NCI-H526 (cell line): ENCODE data around the gene ANKRD55.
"Not testable (repeated sequence)": the region's sequence is repeated elsewhere in the genome, so short reads cannot be mapped to it uniquely, and the experiment has no call there.

Experiments used
- DNase-seq, 2 experiments: peaks; one replicate each; lab custom pipeline; 2025; lab: John Stamatoyannopoulos, UW

The ANKRD55 gene

DNA sequence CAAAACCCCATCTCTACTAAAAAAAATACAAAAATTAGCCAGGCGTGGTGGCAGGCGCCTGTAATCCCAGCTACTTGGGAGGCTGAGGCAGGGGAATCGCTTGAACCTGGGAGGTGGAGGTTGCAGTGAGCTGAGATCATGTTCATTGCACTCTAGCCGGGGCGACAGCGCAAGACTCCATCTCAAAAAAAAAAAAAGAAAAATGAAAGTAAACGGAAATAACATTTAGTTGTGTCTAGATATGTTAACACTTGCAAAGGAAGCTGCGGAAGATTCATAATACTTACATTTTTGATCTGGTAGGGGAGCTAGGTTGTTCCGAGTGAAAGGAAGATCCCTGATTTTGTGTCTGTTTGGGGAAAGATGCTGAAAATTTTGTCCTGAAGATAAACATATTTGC, 130.9 kb downstream of the ANKRD55 start:
- not testable (repeated sequence) for DNase-seq

DNA sequence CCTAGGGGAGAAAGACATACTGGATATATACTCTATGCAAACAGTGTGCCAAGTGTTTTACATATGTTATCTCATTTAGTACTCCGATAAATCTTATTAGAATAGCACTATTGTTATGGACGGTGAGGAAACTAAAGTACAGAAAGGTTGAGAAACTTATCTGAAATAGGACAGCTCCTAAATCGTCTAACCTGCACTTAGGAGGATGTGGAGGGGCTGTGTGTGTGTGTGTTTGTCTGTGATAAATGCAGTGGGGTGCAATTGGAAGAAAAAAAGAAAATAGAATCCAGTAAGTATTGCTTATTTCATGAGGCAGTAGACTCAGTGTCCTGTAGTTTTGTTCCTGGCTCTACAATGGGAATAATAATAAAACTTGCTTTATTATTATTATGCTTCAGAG, 131.9 kb downstream of the ANKRD55 start:
- no peak for DNase-seq

DNA sequence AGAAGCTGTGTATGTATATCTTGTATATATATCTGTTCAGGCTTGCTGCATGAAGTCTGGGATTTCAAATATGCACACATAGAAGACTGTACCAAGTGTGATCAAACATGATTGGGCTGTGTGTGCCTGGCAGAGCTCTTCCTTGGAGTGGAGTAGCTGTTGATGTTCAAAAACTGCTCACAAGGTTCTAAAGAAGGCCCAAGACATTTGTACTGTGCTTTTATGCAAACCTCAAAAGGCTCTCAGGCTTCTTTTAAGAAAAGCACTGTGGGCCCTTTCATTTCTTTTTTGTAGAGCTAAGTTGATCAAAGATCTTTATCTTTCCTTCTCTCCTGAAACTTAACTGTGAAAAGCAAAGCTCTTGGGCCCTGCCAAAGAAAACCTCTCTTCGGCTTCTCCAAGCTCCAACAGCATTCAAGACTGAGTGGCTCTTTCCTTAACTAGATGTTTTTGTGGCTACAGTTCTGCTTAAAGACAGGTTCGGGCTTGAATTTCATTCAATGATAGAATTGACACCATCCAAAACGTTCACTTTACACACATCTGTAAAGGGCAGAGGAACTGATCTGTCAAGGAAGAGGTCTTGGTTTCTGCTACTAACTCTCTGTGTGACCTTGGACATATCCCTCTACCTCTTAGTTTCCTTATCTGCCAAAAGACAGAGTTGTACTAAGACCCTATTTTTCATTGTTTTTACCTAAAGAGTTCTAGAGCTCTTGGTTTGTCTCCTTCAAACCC, 132.5 kb downstream of the ANKRD55 start:
- no peak for DNase-seq

DNA sequence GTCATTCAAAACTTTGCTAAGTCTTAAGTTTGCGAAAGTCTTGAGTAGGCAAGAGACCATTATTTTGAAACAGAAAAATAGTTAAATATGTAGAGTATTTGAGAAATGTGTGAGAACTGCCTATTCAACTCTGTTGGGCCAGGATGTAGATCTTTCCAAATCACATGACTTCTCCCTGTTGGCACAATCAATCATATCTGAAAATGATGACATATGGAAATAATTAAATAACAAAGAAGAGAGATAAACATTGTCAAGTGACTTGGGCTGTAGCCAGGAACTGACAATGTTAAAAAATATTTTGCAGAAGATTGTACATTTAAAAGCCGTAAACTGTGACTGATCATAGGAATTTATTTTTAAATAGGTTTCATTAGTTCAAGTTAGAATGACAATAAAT, 133.8 kb downstream of the ANKRD55 start:
- DNase-seq, result no peak

DNA sequence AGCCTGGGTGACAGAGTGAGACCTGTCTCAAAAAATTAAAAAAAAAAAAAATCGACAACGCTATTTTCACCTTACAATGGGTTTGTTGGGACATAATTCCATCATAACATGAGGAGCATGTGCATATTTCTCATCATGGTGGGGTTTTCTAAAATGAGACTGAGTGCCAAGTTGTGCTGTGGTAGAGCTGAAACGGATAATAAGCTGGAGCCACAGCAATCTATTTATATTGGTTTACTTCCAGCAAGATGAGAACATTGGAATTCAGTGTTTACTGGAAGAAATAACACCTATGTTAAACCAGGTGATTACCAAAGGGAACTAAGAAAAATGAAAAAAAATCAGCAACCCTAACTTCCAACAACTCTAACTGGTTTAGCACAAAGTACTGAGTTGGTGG, 136.1 kb downstream of the ANKRD55 start:
- no peak for DNase-seq

DNA sequence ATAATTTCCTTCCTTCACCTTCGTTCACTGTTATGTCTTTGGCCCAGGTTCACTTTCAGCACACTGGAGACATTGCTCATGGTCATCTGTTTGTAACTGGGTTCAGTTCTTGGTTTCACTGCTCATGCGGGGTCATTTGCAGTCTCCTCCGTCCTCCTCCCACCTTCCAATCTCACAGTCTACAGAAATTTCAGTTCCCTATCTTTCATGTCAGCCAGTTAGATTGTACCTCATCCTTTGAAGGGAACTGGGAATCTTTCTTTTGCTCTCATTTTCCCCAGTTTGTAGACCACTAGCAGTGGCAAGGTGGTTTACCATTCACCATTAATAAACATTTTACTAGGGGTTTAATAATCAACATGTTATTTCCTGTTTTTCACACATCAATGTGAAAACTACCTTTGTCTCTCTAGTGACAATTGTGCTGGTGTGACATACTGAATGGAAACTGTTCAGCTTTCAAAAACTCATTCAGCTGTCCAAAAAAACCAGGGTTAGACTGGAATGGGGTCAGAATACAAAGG, 137.5 kb downstream of the ANKRD55 start:
- DNase-seq, result no peak

DNA sequence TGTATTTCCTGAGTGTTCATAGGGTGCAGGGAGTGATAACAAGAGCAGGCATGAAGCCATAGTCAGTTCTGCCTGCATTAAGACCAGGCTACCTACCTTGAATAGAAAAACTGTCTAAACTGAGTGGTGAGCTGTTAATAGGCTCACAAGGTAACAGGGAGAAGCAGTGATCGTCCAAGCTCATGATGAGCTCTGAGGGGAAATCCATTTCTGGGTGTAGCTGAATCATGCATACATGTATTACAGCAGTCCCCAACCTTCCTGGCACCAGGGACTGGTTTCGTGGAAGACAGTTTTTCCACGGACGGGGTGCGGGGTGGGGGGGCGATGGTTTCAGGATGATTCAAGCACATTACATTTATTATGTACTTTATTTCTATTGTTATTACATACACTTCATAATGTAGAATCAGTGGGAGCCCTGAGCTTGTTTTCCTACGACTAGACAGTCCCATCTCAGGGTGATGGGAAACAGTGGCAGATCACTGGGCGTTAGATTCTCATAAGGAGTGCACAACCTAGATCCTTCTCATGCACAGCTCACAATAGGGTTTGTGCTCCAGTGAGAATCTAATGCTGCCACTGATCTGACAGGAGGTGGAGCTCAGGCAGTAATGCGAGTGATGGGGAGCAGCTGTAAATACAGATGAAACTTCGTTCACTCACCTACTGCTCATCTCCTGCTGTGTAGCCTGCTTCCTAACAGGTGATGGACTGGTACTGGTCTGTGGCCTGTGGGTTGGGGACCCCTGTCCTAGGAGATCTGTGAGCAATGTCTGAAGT, 138.4 kb downstream of the ANKRD55 start:
- DNase-seq, result no peak

DNA sequence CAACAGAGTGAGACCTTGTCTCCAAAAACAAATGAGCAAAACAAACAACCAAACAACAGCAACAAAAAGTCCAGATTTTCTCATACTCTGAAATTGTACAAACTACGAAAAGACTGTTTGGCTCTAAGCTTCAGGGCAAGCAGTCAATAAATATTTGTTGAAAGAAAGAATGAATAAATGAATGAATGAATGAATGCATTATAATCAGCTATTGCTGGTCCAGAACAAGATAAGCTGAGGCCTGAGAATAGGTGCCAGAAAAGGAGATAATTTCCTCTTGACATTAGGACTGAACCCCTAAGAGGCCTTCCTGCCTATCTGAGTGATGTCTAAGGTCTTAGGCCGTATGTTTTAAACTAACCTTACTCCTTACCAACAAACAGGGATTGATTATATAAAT, 139.2 kb downstream of the ANKRD55 start:
- DNase-seq, result no peak

DNA sequence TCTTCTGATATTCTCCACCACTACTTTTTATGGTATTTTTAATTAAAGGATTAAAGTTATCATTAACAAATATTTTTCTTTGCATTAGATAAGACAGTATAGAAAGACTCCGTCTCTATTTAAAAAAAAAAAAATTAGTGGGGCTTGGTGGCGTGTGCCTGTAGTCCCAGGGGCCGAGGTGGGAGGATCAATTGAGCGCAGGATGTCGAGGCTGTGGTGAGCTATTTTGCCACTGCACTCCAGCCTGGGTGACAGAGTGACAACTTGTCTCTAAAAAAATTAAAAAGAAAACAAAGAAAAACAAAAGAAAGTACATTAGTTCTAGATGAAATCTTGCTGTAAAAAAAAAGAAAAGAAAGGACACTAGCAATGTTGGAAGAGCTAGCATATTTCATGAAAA, 141.0 kb downstream of the ANKRD55 start:
- no peak for DNase-seq

DNA sequence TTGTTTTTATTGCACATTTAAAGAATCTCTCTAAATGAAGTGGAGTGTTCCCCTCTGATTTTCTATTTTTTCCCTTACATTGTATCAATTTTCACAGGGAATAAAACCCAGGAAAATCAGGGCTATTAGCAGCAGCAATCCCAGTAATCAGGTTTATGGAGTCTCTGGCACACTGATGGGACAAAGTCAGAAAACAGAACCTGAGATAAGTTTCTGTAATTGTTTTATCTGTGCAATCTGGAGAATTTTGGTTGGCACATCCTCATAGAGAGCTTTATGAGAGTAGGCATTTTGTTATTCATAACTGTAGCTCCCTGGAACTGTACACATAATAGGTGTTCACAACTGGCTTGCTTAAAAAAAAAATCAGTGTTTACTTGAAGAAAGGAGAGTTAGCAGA, 141.5 kb downstream of the ANKRD55 start:
- DNase-seq, result no peak

DNA sequence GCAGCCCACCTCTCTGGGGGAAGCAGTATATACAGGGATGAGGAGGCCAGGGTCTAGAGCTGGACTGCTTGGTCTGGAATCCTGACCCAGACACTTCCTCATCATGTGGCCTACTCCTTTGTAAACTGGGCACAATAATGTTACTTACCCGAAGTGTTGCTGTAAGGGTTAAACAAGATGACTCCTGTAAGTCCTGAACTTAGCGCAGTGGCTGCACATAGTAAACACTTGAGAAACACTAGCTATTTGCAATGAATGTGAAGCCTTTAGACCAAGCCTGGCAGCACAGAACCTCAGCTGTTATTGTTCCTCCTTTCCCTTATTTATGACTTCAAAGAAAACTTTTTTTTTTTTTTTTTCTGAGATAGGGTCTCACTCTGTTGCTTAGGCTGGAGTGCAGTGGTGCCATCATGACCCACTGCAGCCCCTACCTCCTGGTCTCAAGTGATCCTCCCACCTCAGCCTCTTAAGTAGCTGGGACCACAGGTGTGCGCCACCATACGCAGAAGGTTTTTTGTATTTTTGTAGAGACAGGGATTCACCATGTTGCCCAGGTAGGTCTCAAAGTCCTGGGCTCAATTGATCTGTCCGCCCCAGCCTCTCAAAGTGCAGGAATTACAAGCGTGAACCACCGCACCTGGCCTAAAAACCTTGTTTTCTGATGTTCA, 142.2 kb downstream of the ANKRD55 start:
- no peak for DNase-seq

DNA sequence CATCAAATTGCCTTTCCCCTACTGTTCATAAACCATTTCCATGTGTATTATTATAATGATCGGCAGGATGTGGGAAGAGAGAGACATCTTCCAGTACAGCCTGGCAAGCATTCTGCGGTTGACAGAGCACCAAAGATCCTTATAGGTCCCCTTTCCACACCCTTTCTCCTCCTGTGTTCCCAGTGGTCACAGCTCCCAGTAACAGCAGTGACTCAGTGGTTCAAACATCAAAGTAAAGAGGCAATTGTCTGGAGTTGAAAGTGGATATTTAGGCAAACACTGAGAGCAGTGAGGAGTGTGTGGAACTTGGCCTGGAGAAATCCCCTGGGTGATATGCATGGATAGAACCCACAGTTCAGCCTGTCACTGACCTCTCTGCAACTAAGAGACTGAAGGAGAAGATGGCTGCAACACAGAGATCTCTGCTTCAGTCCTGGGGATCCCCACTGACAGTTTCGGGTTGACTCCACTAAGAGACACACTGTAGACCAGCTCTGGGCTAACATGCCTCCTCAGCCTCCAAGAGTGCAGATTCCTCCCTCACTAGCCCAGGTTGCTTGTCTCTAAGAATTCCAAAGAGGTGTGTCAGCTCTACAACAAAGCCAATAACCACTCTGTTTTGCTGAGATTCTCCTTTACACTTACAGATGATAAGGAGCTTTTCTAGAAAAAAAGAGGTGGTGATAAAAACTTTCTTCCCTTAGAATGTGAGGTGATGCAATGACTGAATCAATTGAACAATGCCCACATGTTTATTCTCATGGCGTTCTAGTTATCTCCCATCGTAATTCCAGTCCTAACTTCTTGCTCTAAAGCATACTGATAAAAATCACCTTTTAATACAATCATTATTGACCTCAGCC, 143.9 kb downstream of the ANKRD55 start:
- DNase-seq, result no peak

DNA sequence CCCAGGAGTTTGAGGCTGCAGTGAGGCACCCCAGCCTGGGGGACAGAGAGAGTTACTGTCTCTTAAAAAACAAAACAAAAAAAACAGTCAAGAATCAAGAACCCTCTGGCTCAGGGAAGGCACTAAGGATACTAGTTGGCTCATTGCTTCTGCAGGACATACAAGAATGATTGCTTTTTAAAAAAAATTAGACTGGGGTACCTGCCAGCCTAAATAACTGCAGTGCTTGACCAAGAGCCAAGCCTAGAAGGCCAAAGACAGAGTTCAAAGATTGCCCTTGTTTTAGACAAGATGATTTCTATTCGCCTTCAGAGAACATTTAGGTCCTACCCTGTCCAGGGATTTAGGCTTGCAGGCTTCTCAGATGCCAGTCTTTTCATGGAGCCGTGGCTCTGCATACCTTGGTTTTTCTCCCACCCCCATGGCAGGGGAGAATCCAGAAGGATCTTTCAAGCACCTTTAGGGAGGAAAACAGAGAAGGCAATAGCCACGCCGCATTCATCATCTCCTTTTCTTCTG, 144.6 kb downstream of the ANKRD55 start:
- DNase-seq, result no peak

DNA sequence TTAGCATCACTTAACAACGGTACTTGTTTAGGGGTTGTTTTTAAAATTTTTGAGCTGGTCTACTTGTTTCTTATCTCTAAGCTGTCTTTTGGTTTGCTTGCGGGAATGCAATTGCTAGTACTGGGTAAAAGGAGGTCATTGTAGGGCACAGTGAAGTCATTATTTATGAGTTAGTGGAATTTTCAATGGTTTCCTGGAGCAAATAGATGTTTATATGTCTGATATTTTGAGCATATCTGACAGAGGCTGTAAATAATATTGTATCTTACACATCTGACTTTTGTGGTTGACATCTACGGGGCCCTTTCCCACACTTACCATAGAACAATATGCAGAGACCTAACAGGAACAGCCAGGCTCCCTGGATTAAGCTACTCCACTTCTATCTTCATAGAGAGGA, 147.9 kb downstream of the ANKRD55 start:
- DNase-seq, result no peak

DNA sequence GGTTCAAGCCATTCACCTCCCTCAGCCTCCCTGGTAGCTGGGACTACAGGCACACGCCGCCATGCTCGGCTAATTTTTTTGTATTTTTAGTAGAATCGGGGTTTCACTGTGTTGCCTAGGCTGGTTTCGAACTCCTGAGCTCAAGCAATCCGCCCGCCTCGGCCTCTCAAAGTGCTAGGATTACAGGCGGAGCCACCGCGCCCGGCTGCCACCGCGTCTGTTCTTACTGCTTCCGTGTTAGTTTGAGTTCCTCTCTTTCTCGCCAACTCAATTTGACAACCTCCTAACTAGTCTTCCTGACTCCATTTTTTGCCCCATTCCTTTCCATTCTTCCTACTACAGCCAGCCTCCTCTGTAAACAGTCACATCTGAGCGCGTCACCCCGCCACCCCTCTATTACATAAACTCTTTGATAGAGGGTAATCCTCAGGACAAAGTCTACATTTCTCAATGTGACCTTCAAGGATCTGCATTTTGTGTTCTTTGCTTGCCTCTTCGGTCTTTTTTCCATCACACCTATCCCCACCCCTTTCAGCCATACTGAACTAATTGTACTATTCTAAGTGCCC, 149.8 kb downstream of the ANKRD55 start:
- DNase-seq, result no peak

DNA sequence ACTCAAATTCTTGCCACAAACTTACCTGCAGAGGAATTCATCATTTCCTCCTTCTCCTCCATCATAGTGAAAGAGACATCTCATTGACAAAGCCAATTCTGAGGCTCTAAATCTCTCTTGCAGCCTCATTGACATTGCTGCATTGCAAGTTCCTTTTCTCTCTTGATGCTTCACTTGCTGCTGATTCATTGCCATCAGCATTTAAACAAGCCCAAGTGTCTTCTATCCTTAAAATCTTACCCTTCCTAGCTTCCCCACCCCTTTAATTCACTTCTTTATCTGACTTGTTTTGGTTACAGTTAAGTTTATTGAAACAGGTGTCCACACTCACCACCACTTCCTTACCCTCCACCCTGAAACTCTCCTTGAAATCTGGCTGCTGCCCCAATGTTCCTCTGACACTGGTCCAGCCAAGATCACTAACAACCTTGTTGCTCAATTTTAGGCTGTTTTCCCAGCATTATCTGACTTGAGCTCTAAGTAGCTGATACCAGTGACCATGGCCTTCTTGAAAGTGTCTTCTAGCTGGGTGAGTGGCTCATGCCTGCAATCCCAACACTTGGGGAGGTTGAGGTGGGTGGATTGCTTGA, 152.0 kb downstream of the ANKRD55 start:
- DNase-seq, result not testable (repeated sequence)

DNA sequence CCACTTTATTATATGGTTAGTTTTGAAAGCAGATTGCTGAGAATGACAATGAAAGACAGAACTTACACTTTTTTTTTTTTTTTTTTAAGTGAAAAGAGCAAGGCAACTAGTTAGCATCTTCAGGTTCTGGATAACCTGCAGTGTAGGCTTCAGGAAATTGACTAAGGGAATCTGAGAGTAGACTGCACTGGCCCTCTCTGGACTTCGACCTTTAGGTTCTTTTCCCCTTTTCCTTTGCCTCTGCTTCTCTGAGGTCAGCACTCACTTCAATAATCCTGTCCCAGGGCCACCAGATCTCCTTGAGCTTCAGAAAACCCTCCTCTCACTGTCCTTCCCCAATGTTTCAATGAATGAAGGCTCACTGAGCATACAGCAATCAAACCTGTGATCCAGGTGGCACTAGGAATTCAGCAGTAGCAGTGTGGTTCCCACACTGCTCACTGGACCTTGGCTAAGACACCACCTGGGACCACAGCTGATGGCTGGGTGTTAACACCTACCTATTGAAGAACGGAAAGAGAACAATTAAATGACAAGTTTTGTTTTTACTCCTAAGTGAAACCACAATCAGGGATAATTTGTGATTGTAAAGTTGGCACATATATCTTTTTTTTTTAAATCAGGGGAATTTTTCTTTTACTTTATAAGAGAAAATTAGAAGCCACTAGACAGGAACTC, 152.6 kb downstream of the ANKRD55 start:
- DNase-seq, result no peak

DNA sequence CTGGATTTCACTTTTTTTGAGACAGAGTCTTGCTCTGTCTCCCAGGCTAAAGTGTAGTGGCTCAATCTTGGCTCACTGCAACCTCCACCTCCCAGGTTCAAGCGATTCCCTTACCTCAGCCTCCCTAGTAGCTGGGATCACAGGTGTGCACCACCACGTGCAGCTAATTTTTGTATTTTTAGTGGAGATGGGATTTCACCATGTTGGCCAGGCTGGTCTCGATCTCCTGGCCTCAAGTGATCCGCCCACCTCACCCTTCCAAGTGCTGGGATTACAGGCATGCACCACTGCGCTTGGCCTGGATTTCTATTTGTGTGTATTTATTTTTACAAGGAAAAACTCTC, 154.0 kb downstream of the ANKRD55 start:
- DNase-seq, result not testable (repeated sequence)

DNA sequence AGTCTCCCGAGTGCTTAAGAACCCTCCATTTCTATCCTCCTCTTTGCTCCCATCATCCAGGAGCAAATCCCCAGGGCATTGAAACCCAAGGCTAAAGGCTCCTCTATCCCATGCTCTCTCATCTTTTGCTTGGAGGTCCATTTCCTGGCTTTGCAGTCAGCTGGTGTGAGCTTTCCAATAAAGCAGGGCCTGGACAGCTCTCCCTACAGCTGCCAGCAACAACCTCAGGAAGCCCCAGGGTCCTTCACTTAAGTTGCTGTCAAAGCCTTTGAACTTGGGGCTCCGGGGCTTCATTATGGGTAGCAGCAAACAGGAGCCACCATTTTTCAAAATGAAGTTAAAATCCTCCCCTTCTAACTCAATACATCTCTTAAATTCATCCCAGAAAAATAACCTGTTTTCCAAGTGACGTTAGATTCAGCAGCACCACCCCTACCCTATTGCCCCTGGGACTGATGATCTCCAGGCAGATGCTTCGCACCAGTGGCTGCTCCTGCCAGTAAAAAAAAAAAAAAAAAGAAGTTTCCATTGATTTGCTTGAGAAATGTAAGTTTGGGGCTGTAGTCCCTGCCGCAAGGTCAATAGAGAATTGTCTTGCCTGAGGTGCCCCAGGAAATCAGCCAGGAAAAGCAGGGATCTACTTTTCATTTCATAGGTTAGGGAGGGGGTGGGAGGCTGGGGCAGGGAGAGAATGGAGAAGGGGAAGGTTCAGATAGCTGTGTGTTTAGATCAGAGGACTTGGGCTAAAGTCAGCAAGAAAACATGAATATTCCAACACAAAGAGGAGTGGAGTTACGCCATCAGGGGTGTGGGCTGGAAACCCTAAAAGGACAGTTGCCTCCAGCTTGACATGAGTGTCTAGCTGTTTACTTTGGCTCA, 154.6 kb downstream of the ANKRD55 start:
- no peak for DNase-seq
